WTC11 (cell line): ENCODE measurements around the gene TAMALIN. TPM values are rescaled to one million over a fixed set of nuclear protein-coding genes. Genes with fewer than 3 reads are reported as not detected.

ENCODE experiments used
- ATAC-seq: fragments of 200-7000 bp; cut with Tn5 transposase; 2 replicates; pipeline ENCODE4 v1.10.0; 2021; ENCODE audit warnings: mild to moderate bottlenecking, moderate library complexity
- CTCF ChIA-PET: fragments of 300-600 bp; sonication (Branson Sonifier 250); formaldehyde crosslinking; loops from one replicate; lab custom pipeline; 2021; ENCODE audit warnings: antibody characterized with exemption; lab: Charles Lee
- POLR2A ChIA-PET: fragments of 350-600 bp; sonication (Branson Sonifier 250); formaldehyde crosslinking; loops from one replicate; lab custom pipeline; 2021; ENCODE audit warnings: antibody characterized with exemption; lab: Charles Lee
- DNase-seq: peaks from one replicate; pipeline ENCODE4 v3.0.0; 2021; ENCODE audit warnings: low spot score
- H3K27ac Mint-ChIP-seq: 2 replicates; pipeline ENCODE4 v1.8.0; 2021; ENCODE audit warnings: mixed read lengths
- H3K27me3 Mint-ChIP-seq: 2 replicates; pipeline ENCODE4 v1.8.0; 2021; ENCODE audit warnings: low read depth, mild to moderate bottlenecking, moderate library complexity, mixed read lengths
- H3K36me3 Mint-ChIP-seq: 2 replicates; pipeline ENCODE4 v1.8.0; 2021; ENCODE audit warnings: mixed read lengths
- H3K4me1 Mint-ChIP-seq: 2 replicates; pipeline ENCODE4 v1.8.0; 2022; ENCODE audit warnings: mixed read lengths
- H3K4me3 Mint-ChIP-seq: 2 replicates; pipeline ENCODE4 v1.8.0; 2021; ENCODE audit warnings: mild to moderate bottlenecking, moderate library complexity, mixed read lengths
- H3K9me3 Mint-ChIP-seq: 2 replicates; pipeline ENCODE4 v1.8.0; 2021; ENCODE audit warnings: mixed read lengths
- FOXJ3 ChIP-seq: sonication (generic); formaldehyde crosslinking; IDR thresholded peaks from 2 replicates; pipeline ENCODE4 v1.9.0; 2021; ENCODE audit warnings: missing genetic modification reagents, mild to moderate bottlenecking, borderline replicate concordance
- MXD4 ChIP-seq: fragments of 250-450 bp; sonication (Bioruptor Pico); IDR thresholded peaks from 2 replicates; pipeline ENCODE4 v1.8.0; 2021; ENCODE audit warnings: mild to moderate bottlenecking, moderate library complexity, borderline replicate concordance
- MYBL2 ChIP-seq: sonication (generic); formaldehyde crosslinking; IDR thresholded peaks from 2 replicates; pipeline ENCODE4 v1.8.1; 2023; ENCODE audit warnings: mild to moderate bottlenecking, moderate library complexity, missing genetic modification reagents
- NR1H2 ChIP-seq: sonication (generic); formaldehyde crosslinking; IDR thresholded peaks from 2 replicates; pipeline ENCODE4 v1.9.0; 2021; ENCODE audit warnings: mild to moderate bottlenecking, moderate library complexity, missing genetic modification reagents
- NR2C2 ChIP-seq: sonication (generic); formaldehyde crosslinking; IDR thresholded peaks from 2 replicates; pipeline ENCODE4 v1.8.0; 2022; ENCODE audit warnings: mild to moderate bottlenecking, missing genetic modification reagents
- SP1 ChIP-seq: sonication (generic); formaldehyde crosslinking; conservative IDR thresholded peaks from 2 replicates; pipeline ENCODE4 v1.8.1; 2022; ENCODE audit warnings: missing genetic modification reagents
- ZBTB21 ChIP-seq: sonication (generic); formaldehyde crosslinking; IDR thresholded peaks from 2 replicates; pipeline ENCODE4 v1.8.1; 2023; ENCODE audit warnings: mild to moderate bottlenecking, missing genetic modification reagents, borderline replicate concordance
- ZNF138 ChIP-seq: sonication (generic); formaldehyde crosslinking; conservative IDR thresholded peaks from 2 replicates; pipeline ENCODE4 v1.8.1; 2022; ENCODE audit warnings: mild to moderate bottlenecking, moderate library complexity, missing genetic modification reagents
- ZNF232 ChIP-seq: sonication (generic); formaldehyde crosslinking; IDR thresholded peaks from 2 replicates; pipeline ENCODE4 v1.8.0; 2022; ENCODE audit warnings: mild to moderate bottlenecking, missing genetic modification reagents
- total RNA-seq: library from RNA; stranded (reverse); gene quantifications from 3 replicates; pipeline ENCODE4 v1.2.3, GENCODE V29; 2021
- TF ChIP-seq, protein P1 (sequence below): fragments of 200-600 bp; IDR thresholded peaks from 2 replicates; pipeline ENCODE4 v1.8.0; 2022; ENCODE audit warnings: antibody characterized with exemption
- TF ChIP-seq, protein P2 (sequence below): fragments of 250-450 bp; sonication (Bioruptor Pico); IDR thresholded peaks from 2 replicates; pipeline ENCODE4 v1.8.0; 2021; ENCODE audit warnings: mild to moderate bottlenecking
- TF ChIP-seq, protein P3 (sequence below): sonication (generic); formaldehyde crosslinking; IDR thresholded peaks from 2 replicates; pipeline ENCODE4 v1.8.1; 2023; ENCODE audit warnings: mild to moderate bottlenecking, missing genetic modification reagents, borderline replicate concordance
- TF ChIP-seq, protein P4 (sequence below): fragments of 250-450 bp; sonication (Bioruptor Pico); IDR thresholded peaks from 2 replicates; pipeline ENCODE4 v1.9.0; 2021; ENCODE audit warnings: mild to moderate bottlenecking
- TF ChIP-seq, protein P5 (sequence below): sonication (generic); formaldehyde crosslinking; IDR thresholded peaks from 2 replicates; pipeline ENCODE4 v1.8.0; 2022; ENCODE audit warnings: mild to moderate bottlenecking, missing genetic modification reagents
- TF ChIP-seq, protein P6 (sequence below): sonication (generic); formaldehyde crosslinking; IDR thresholded peaks from 2 replicates; pipeline ENCODE4 v1.8.1; 2022; ENCODE audit warnings: mild to moderate bottlenecking, missing genetic modification reagents, moderate library complexity, borderline replicate concordance
- TF ChIP-seq, protein P7 (sequence below): sonication (generic); formaldehyde crosslinking; IDR thresholded peaks from 2 replicates; pipeline ENCODE4 v1.8.1; 2022; ENCODE audit warnings: mild to moderate bottlenecking, moderate library complexity, missing genetic modification reagents
- TF ChIP-seq, protein P8 (sequence below): fragments of 250-450 bp; sonication (Bioruptor Pico); IDR thresholded peaks from 2 replicates; pipeline ENCODE4 v2.1.2; 2022; ENCODE audit warnings: mild to moderate bottlenecking, moderate library complexity
- TF ChIP-seq, protein P9 (sequence below): sonication (generic); formaldehyde crosslinking; IDR thresholded peaks from 2 replicates; pipeline ENCODE4 v1.8.1; 2022; ENCODE audit warnings: low read depth, missing genetic modification reagents, borderline replicate concordance

TAMALIN gene
- total RNA-seq, 1 experiment from 2014 or later = 6.1 TPM

DNA sequence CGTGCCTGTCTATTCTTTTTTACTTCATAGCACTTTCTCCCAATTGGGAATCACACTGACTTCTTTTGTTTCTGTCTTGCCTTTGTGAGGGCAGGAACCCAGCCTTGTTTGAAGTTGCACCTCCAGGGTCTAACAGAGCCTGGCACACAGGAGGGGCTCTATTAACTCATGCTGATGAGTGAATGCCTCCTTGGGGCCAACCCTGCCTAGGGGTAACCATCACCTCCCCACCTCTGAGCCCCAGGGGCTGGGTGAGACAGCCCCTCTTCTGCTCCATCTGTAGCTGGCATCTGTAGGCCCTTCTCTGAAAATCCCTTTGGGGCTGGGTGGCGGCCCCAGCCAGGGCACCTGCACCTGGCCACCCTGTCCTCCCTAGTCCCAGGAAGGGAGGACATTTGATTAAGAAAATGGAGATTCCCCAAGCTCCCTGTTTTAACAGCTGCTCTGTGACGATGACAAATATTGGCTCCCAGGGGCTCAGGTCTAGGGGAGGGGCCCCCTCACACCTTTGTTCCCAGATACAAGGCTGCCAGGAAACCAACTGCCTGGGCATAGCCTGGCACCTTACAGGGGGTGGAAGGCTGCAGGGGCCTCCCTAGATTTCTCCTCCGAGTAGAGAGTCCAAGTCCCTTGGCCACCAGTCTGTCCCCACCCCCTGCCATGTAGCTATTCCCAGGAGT lies 11.8 kb downstream of the TAMALIN start (continued):
- TF ChIP-seq, protein P1, sequence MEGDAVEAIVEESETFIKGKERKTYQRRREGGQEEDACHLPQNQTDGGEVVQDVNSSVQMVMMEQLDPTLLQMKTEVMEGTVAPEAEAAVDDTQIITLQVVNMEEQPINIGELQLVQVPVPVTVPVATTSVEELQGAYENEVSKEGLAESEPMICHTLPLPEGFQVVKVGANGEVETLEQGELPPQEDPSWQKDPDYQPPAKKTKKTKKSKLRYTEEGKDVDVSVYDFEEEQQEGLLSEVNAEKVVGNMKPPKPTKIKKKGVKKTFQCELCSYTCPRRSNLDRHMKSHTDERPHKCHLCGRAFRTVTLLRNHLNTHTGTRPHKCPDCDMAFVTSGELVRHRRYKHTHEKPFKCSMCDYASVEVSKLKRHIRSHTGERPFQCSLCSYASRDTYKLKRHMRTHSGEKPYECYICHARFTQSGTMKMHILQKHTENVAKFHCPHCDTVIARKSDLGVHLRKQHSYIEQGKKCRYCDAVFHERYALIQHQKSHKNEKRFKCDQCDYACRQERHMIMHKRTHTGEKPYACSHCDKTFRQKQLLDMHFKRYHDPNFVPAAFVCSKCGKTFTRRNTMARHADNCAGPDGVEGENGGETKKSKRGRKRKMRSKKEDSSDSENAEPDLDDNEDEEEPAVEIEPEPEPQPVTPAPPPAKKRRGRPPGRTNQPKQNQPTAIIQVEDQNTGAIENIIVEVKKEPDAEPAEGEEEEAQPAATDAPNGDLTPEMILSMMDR = no peak
- TF ChIP-seq FOXJ3 (no peak), MYBL2 (no peak), MXD4 (CRISPR knock-in tag) (no peak)
- TF ChIP-seq, protein P2, sequence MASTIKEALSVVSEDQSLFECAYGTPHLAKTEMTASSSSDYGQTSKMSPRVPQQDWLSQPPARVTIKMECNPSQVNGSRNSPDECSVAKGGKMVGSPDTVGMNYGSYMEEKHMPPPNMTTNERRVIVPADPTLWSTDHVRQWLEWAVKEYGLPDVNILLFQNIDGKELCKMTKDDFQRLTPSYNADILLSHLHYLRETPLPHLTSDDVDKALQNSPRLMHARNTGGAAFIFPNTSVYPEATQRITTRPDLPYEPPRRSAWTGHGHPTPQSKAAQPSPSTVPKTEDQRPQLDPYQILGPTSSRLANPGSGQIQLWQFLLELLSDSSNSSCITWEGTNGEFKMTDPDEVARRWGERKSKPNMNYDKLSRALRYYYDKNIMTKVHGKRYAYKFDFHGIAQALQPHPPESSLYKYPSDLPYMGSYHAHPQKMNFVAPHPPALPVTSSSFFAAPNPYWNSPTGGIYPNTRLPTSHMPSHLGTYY (CRISPR knock-in tag) = no peak

DNA sequence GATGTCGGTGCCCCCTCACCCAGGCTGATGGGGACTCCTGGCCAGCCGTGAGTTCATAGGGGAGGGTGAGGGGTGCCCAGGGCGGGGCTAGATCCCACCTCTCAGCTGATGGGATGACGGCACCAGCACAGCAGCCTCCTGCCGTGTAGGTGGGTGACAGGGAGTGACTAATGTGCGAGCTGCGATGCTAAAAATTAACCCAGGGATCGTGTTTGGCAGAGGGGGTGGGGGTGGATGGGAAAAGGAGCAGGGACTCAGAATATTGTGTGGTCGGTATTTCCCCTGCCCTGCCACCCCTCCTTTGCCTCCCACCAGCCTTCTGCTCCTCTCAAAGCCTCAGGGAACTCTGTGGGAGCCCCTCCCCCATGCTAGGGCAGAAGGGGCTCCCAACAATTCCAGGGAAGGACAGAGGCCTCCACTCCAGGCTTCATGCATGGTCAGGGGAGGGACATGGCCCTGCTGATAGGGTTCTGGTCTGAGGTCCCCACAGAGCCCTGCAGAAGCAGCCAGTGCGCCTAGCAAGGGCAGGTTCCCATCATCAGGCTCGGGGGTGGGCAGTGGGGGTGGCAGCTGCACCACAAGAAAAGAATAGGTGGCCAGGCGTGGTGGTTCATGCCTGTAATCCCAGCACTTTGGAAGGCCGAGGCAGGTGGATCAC lies 12.5 kb downstream of the TAMALIN start:
- ATAC-seq (no peak), DNase-seq (no peak)
- ChIA-PET POLR2A (no interaction called here), CTCF (interaction anchor here (0.5 to 21.1 kb wide), 12 partner anchors 13 to 138 kb away, joined by 3 to 1431 read pairs (median 8); partner anchors contain the start of genes ANKRD33 and TAMALIN)
- H3K9me3 Mint-ChIP-seq = no peaks in the 10 kb centered on the region
- peaks cover 25% of the 10 kb centered on the region for H3K4me1 Mint-ChIP-seq
- H3K27me3 Mint-ChIP-seq = peaks cover 64% of the 10 kb centered on the region
- no peak overlapping the region for H3K4me3 Mint-ChIP-seq
- H3K36me3 Mint-ChIP-seq = no peaks in the 10 kb centered on the region
- no peak overlapping the region for H3K27ac Mint-ChIP-seq
- TF ChIP-seq NR2C2 (CRISPR knock-in tag) (no peak), ZBTB21 (CRISPR knock-in tag) (no peak), MXD4 (CRISPR knock-in tag) (no peak), ZNF232 (CRISPR knock-in tag) (no peak), SP1 (CRISPR knock-in tag) (no peak), NR1H2 (CRISPR knock-in tag) (no peak), ZNF138 (CRISPR knock-in tag) (no peak)
- TF ChIP-seq, protein P3, sequence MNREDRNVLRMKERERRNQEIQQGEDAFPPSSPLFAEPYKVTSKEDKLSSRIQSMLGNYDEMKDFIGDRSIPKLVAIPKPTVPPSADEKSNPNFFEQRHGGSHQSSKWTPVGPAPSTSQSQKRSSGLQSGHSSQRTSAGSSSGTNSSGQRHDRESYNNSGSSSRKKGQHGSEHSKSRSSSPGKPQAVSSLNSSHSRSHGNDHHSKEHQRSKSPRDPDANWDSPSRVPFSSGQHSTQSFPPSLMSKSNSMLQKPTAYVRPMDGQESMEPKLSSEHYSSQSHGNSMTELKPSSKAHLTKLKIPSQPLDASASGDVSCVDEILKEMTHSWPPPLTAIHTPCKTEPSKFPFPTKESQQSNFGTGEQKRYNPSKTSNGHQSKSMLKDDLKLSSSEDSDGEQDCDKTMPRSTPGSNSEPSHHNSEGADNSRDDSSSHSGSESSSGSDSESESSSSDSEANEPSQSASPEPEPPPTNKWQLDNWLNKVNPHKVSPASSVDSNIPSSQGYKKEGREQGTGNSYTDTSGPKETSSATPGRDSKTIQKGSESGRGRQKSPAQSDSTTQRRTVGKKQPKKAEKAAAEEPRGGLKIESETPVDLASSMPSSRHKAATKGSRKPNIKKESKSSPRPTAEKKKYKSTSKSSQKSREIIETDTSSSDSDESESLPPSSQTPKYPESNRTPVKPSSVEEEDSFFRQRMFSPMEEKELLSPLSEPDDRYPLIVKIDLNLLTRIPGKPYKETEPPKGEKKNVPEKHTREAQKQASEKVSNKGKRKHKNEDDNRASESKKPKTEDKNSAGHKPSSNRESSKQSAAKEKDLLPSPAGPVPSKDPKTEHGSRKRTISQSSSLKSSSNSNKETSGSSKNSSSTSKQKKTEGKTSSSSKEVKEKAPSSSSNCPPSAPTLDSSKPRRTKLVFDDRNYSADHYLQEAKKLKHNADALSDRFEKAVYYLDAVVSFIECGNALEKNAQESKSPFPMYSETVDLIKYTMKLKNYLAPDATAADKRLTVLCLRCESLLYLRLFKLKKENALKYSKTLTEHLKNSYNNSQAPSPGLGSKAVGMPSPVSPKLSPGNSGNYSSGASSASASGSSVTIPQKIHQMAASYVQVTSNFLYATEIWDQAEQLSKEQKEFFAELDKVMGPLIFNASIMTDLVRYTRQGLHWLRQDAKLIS (CRISPR knock-in tag) = no peak
- TF ChIP-seq, protein P4, sequence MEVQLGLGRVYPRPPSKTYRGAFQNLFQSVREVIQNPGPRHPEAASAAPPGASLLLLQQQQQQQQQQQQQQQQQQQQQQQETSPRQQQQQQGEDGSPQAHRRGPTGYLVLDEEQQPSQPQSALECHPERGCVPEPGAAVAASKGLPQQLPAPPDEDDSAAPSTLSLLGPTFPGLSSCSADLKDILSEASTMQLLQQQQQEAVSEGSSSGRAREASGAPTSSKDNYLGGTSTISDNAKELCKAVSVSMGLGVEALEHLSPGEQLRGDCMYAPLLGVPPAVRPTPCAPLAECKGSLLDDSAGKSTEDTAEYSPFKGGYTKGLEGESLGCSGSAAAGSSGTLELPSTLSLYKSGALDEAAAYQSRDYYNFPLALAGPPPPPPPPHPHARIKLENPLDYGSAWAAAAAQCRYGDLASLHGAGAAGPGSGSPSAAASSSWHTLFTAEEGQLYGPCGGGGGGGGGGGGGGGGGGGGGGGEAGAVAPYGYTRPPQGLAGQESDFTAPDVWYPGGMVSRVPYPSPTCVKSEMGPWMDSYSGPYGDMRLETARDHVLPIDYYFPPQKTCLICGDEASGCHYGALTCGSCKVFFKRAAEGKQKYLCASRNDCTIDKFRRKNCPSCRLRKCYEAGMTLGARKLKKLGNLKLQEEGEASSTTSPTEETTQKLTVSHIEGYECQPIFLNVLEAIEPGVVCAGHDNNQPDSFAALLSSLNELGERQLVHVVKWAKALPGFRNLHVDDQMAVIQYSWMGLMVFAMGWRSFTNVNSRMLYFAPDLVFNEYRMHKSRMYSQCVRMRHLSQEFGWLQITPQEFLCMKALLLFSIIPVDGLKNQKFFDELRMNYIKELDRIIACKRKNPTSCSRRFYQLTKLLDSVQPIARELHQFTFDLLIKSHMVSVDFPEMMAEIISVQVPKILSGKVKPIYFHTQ (CRISPR knock-in tag) = no peak
- TF ChIP-seq, protein P5, sequence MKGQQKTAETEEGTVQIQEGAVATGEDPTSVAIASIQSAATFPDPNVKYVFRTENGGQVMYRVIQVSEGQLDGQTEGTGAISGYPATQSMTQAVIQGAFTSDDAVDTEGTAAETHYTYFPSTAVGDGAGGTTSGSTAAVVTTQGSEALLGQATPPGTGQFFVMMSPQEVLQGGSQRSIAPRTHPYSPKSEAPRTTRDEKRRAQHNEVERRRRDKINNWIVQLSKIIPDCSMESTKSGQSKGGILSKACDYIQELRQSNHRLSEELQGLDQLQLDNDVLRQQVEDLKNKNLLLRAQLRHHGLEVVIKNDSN (CRISPR knock-in tag) = no peak
- TF ChIP-seq, protein P6, sequence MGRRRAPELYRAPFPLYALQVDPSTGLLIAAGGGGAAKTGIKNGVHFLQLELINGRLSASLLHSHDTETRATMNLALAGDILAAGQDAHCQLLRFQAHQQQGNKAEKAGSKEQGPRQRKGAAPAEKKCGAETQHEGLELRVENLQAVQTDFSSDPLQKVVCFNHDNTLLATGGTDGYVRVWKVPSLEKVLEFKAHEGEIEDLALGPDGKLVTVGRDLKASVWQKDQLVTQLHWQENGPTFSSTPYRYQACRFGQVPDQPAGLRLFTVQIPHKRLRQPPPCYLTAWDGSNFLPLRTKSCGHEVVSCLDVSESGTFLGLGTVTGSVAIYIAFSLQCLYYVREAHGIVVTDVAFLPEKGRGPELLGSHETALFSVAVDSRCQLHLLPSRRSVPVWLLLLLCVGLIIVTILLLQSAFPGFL (CRISPR knock-in tag) = no peak
- TF ChIP-seq, protein P7, sequence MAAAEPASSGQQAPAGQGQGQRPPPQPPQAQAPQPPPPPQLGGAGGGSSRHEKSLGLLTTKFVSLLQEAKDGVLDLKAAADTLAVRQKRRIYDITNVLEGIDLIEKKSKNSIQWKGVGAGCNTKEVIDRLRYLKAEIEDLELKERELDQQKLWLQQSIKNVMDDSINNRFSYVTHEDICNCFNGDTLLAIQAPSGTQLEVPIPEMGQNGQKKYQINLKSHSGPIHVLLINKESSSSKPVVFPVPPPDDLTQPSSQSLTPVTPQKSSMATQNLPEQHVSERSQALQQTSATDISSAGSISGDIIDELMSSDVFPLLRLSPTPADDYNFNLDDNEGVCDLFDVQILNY = no peak
- TF ChIP-seq, protein P8, sequence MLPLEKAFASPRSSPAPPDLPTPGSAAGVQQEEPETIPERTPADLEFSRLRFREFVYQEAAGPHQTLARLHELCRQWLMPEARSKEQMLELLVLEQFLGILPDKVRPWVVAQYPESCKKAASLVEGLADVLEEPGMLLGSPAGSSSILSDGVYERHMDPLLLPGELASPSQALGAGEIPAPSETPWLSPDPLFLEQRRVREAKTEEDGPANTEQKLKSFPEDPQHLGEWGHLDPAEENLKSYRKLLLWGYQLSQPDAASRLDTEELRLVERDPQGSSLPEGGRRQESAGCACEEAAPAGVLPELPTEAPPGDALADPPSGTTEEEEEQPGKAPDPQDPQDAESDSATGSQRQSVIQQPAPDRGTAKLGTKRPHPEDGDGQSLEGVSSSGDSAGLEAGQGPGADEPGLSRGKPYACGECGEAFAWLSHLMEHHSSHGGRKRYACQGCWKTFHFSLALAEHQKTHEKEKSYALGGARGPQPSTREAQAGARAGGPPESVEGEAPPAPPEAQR = no peak
- TF ChIP-seq, protein P9, sequence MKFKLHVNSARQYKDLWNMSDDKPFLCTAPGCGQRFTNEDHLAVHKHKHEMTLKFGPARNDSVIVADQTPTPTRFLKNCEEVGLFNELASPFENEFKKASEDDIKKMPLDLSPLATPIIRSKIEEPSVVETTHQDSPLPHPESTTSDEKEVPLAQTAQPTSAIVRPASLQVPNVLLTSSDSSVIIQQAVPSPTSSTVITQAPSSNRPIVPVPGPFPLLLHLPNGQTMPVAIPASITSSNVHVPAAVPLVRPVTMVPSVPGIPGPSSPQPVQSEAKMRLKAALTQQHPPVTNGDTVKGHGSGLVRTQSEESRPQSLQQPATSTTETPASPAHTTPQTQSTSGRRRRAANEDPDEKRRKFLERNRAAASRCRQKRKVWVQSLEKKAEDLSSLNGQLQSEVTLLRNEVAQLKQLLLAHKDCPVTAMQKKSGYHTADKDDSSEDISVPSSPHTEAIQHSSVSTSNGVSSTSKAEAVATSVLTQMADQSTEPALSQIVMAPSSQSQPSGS (CRISPR knock-in tag) = no peak
